Parathyroid adenoma (tissue), 2 donors: ENCODE data around the gene LTB.

Experiments used
- H2AFZ ChIP-seq: fragments of 300-600 bp; sonication (generic); one replicate; pipeline ENCODE4 v1.7.0; 2017; ENCODE audit warnings: antibody characterized with exemption, mild to moderate bottlenecking
- H3K27ac ChIP-seq: fragments of 300-600 bp; sonication (generic); one replicate; pipeline ENCODE4 v1.7.0; 2017
- H3K27me3 ChIP-seq: fragments of 300-600 bp; sonication (generic); one replicate; pipeline ENCODE4 v1.7.0; 2017; ENCODE audit warnings: low read length; ENCODE audit not compliant: control insufficient read depth, insufficient read depth
- H3K36me3 ChIP-seq: fragments of 300-600 bp; sonication (generic); one replicate; pipeline ENCODE4 v1.7.0; 2017; ENCODE audit warnings: low read length; ENCODE audit not compliant: control insufficient read depth, insufficient read depth
- H3K4me1 ChIP-seq: fragments of 300-600 bp; sonication (generic); one replicate; pipeline ENCODE4 v1.7.0; 2017; ENCODE audit warnings: control low read depth
- H3K4me2 ChIP-seq: fragments of 300-600 bp; sonication (generic); one replicate; pipeline ENCODE4 v1.7.0; 2017; ENCODE audit warnings: low read length
- H3K4me3 ChIP-seq: fragments of 300-600 bp; sonication (generic); one replicate; pipeline ENCODE4 v1.7.0; 2017; ENCODE audit warnings: low read depth, low read length
- H3K79me2 ChIP-seq: fragments of 300-600 bp; sonication (generic); one replicate; pipeline ENCODE4 v1.7.0; 2017; ENCODE audit warnings: control low read depth
- H3K9ac ChIP-seq: fragments of 300-600 bp; sonication (generic); one replicate; pipeline ENCODE4 v1.7.0; 2017; ENCODE audit warnings: mild to moderate bottlenecking
- H3K9me3 ChIP-seq: fragments of 300-600 bp; sonication (generic); one replicate; pipeline ENCODE4 v1.7.0; 2017; ENCODE audit warnings: low read length; ENCODE audit not compliant: control insufficient read depth
- TF ChIP-seq, protein P1 (sequence below): fragments of 300-600 bp; sonication (generic); IDR thresholded peaks from one replicate; pipeline ENCODE4 v1.7.0; 2017; ENCODE audit warnings: antibody characterized with exemption, mild to moderate bottlenecking
- donor health status: primary hyperparathyroidism.

LTB gene

DNA sequence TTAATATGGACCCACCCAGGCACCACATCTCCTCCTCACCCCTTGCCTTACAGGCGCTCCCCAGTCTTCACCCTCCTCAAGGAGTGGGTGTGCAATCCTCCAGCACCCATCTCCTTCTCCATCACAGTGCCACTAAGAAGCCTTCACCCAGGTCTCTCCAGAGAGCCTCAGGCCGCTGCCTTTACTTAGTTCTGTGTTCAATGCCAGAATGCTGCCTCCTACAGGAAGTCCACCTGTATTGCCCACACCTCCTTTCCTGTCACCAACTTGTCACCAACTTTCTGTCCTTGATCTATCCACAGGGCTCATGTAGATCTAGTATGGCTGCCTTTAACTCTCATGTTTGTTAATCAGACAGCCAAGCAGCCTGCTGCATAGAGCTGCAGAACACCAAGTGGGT, 3.3 kb upstream of the LTB start:
- Histone ChIP-seq H2AFZ (no peak overlapping the region), H3K9me3 (no peaks in the 10 kb centered on the region), H3K4me3 (no peak overlapping the region), H3K4me1 (no peaks in the 10 kb centered on the region), H3K27me3 (no peaks in the 10 kb centered on the region), H3K9ac (no peak overlapping the region), H3K36me3 (no peaks in the 10 kb centered on the region), H3K4me2 (no peak overlapping the region), H3K27ac (no peak overlapping the region), H3K79me2 (no peaks in the 10 kb centered on the region)
- TF ChIP-seq, protein P1, sequence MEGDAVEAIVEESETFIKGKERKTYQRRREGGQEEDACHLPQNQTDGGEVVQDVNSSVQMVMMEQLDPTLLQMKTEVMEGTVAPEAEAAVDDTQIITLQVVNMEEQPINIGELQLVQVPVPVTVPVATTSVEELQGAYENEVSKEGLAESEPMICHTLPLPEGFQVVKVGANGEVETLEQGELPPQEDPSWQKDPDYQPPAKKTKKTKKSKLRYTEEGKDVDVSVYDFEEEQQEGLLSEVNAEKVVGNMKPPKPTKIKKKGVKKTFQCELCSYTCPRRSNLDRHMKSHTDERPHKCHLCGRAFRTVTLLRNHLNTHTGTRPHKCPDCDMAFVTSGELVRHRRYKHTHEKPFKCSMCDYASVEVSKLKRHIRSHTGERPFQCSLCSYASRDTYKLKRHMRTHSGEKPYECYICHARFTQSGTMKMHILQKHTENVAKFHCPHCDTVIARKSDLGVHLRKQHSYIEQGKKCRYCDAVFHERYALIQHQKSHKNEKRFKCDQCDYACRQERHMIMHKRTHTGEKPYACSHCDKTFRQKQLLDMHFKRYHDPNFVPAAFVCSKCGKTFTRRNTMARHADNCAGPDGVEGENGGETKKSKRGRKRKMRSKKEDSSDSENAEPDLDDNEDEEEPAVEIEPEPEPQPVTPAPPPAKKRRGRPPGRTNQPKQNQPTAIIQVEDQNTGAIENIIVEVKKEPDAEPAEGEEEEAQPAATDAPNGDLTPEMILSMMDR = peak; percentile 14

DNA sequence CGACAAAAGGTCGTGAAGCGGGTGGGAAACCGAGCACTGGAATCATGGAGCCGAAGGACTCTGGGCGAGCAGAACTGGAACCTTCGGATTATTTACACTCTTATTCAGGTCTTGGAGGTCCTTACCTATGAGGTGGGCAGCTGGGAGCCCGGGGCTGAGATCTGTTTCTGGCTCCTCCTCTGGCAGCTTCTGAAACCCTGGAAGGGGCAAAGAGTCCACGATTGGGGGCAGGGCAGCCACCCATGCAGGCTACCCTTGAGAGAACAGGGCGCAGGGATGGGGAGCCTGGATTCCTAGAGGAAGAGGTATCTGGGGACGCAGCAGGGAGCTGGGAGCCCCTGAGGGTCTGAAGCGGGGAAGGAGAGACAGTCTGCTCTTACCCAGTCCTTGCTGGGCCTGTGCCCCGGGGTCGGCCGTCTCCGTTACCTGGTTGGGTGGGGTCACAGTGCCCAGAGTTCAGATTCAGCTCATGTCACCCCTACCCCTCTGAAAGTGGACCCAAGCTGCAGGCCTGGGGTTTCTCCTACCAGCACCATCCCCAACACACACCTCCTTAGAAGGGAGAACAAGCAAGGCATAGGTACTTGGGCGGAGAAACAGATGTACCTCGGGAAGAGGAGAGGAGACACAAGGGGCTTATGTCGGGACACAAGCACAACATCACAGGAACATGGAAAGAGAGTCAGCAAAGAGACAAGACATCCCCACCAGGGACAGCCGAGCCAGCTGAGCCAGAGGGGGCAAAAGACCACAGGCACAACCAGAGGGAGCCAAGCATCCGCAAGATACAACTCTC, 592 bp downstream of the LTB start:
- Histone ChIP-seq H3K36me3 (no peaks in the 10 kb centered on the region), H3K4me2 (peak overlapping the region; percentile 84), H3K4me3 (peak overlapping the region; percentile 85), H2AFZ (peak overlapping the region; percentile 99), H3K9me3 (no peaks in the 10 kb centered on the region), H3K9ac (peak overlapping the region; percentile 68), H3K27me3 (no peaks in the 10 kb centered on the region), H3K4me1 (no peaks in the 10 kb centered on the region), H3K27ac (peak overlapping the region; percentile 60), H3K79me2 (no peaks in the 10 kb centered on the region)
- TF ChIP-seq, protein P1 = no peak

- TF ChIP-seq, protein P1 = peak; percentile 99
- Histone ChIP-seq H3K4me2 (peak overlapping the region; percentile 84), H3K9me3 (no peaks in the 10 kb centered on the region), H2AFZ (peak overlapping the region; percentile 99), H3K79me2 (no peaks in the 10 kb centered on the region), H3K9ac (peak overlapping the region; percentile 68), H3K36me3 (no peaks in the 10 kb centered on the region), H3K4me1 (no peaks in the 10 kb centered on the region), H3K27ac (peak overlapping the region; percentile 60), H3K27me3 (no peaks in the 10 kb centered on the region), H3K4me3 (peak overlapping the region; percentile 85)
Measured at GRCh38 chr6:31580807-31581433, 1.3 kb downstream of the LTB start.

DNA sequence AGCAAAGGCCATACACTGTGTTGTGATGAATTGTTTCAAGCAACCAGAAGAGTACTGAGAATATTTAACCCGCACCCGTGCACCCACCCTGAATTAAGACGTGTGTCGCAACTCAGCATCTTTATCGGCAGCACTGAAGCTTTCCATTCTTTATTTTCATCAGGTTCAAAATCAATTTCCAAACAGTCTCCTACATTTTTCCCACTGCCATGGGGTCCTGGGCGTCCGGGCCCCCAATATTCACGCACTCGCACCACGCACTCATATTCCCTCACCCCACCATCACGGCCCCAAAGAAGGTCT, 1.8 kb downstream of the LTB start:
- TF ChIP-seq, protein P1 = no peak
- no peaks in the 10 kb centered on the region for H3K4me1 ChIP-seq
- peak overlapping the region; percentile 85 for H3K4me3 ChIP-seq

More for the DNA sequence above, 1.8 kb downstream of the LTB start:
- Histone ChIP-seq H3K9ac (no peak overlapping the region), H3K4me2 (peak overlapping the region; percentile 84), H3K27ac (no peak overlapping the region), H3K9me3 (no peaks in the 10 kb centered on the region), H3K79me2 (no peaks in the 10 kb centered on the region), H3K36me3 (no peaks in the 10 kb centered on the region), H3K27me3 (no peaks in the 10 kb centered on the region), H2AFZ (peak overlapping the region; percentile 99)
